GM18526 (cell line): Measurements from ENCODE around the gene NOP9.
A peak's percentile ranks its signal among the peaks of the same experiment; 100 is the strongest.

ENCODE experiments used
- POLR2A ChIP-seq: IDR thresholded peaks from 3 replicates; pipeline ENCODE4 v1.6.1; 2011; ENCODE audit not compliant: insufficient read length; ENCODE audit errors: extremely low read depth

The NOP9 gene

DNA sequence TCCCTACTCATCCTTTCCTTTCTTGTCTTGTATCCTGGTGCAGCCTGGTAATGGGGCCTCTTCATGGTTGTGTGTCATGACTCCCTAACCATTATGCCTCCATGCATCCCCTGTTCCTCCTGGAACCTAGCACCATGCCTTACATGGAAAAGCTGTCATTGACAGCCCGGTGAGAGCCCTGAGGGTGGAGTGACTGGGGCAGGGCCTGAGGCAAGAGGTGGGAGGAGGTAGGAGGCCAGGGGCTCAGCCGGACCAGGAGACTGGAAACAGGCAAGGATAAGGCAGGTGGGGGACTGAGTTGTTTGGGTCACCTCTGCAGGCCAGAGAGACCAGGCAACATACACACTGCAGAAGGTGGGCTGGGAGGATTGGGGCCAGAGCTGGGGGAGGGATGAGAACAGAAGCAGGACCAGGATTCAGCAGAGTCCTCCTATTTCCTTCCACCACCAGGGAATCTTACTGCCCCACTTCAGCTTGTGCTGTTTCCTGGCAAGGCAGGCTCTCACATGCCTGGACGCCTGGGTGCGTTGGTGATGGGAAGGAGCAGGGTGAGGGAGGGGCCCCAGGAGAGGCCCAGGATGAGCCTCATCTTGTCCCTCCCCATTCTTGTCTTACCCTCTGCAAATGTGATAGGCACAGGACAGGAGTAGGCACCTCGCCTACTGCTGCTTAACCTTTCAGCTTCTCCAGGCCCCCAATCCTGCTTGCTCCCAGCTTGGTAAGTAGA, 10.1 kb downstream of the NOP9 start, which contains the start of gene LTB4R2:
Gene LTB4R2, plus strand, starts transcription at position 603 of the 727 bp plus-strand sequence. CDS start 525 bp downstream, outside the sequence.
- TF ChIP-seq POLR2A: no peak

- TF ChIP-seq POLR2A: no peak
Observed at GRCh38 chr14:24310265-24310645, 10.6 kb downstream of the NOP9 start.

DNA sequence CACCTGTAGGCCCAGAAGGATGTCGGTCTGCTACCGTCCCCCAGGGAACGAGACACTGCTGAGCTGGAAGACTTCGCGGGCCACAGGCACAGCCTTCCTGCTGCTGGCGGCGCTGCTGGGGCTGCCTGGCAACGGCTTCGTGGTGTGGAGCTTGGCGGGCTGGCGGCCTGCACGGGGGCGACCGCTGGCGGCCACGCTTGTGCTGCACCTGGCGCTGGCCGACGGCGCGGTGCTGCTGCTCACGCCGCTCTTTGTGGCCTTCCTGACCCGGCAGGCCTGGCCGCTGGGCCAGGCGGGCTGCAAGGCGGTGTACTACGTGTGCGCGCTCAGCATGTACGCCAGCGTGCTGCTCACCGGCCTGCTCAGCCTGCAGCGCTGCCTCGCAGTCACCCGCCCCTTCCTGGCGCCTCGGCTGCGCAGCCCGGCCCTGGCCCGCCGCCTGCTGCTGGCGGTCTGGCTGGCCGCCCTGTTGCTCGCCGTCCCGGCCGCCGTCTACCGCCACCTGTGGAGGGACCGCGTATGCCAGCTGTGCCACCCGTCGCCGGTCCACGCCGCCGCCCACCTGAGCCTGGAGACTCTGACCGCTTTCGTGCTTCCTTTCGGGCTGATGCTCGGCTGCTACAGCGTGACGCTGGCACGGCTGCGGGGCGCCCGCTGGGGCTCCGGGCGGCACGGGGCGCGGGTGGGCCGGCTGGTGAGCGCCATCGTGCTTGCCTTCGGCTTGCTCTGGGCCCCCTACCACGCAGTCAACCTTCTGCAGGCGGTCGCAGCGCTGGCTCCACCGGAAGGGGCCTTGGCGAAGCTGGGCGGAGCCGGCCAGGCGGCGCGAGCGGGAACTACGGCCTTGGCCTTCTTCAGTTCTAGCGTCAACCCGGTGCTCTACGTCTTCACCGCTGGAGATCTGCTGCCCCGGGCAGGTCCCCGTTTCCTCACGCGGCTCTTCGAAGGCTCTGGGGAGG, 11.3 kb downstream of the NOP9 start, which contains the start of gene LTB4R:
Gene LTB4R, plus strand, starts transcription at position 857 of the 959 bp plus-strand sequence. CDS start 4,150 bp downstream, outside the sequence.
- TF ChIP-seq POLR2A: peak; percentile 53

- no peak for TF ChIP-seq POLR2A
Observed at GRCh38 chr14:24311837-24312615, 12.4 kb downstream of the NOP9 start.

- no peak for TF ChIP-seq POLR2A
Observed at GRCh38 chr14:24312736-24313507, 13.3 kb downstream of the NOP9 start.

GRCh38 chr14:24313913-24314312, 14.3 kb downstream of the NOP9 start:
- TF ChIP-seq POLR2A: no peak

DNA sequence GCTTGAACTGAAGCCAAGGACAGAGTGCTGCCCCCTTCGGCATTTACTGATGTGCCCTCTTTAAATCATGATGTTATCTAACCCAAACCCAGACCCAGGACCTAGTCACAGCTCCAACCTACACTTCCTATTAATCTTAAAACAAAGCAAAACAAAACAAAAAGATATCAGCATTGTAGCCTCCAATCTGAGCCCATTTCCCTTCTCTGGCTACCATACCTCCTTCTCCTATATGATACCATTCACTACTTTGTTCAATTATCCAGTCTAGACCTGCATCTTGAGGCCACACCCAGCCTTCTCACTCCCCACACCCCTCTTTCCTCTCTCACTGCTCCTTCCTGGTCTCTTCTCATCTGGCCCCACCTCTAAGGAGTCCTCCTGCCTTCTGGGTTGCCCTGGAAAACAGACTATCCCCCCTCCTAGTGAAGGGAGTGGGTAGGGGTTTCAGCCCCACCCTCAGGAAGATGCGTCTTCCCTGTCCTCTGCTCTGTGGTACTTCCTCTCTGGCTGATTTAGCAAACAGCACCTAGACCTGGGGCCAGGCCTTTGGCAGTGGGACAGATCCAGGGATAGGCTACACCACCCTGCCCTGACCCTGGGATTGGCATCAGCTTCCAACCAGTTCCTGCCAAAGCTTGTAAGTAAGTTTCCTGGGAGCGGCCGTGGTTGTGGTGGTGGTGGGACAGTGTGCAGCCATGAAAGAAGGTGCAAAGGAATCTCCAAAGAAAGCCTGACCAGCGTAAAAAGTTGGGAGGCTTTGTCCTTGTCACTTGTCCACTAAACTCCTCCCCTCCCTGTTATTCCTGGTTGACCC, 14.9 kb downstream of the NOP9 start:
- TF ChIP-seq POLR2A: no peak

DNA sequence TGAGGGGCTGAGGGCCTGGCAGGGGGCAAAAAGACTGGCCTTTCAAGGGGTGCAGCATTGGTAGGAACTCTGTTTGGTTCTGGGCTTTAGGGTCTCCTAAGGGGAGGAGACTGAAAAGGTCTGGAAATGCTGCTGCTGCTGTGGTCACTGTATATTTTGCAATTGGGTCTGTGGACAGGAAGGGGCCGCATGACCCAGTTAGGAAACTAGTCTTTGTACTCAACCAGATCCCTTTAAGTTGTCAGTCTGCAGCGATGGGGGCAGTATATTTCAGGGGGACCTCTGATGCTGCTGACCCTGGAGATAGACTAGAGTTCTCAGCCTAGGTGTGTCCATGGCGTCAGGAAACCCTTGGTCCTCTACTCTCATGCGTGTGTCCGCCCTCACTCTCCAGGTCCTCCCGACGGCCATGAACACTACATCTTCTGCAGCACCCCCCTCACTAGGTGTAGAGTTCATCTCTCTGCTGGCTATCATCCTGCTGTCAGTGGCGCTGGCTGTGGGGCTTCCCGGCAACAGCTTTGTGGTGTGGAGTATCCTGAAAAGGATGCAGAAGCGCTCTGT, 15.7 kb downstream of the NOP9 start:
- no peak for TF ChIP-seq POLR2A

DNA sequence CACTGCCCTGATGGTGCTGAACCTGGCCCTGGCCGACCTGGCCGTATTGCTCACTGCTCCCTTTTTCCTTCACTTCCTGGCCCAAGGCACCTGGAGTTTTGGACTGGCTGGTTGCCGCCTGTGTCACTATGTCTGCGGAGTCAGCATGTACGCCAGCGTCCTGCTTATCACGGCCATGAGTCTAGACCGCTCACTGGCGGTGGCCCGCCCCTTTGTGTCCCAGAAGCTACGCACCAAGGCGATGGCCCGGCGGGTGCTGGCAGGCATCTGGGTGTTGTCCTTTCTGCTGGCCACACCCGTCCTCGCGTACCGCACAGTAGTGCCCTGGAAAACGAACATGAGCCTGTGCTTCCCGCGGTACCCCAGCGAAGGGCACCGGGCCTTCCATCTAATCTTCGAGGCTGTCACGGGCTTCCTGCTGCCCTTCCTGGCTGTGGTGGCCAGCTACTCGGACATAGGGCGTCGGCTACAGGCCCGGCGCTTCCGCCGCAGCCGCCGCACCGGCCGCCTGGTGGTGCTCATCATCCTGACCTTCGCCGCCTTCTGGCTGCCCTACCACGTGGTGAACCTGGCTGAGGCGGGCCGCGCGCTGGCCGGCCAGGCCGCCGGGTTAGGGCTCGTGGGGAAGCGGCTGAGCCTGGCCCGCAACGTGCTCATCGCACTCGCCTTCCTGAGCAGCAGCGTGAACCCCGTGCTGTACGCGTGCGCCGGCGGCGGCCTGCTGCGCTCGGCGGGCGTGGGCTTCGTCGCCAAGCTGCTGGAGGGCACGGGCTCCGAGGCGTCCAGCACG, 16.4 kb downstream of the NOP9 start:
- TF ChIP-seq POLR2A: no peak

DNA sequence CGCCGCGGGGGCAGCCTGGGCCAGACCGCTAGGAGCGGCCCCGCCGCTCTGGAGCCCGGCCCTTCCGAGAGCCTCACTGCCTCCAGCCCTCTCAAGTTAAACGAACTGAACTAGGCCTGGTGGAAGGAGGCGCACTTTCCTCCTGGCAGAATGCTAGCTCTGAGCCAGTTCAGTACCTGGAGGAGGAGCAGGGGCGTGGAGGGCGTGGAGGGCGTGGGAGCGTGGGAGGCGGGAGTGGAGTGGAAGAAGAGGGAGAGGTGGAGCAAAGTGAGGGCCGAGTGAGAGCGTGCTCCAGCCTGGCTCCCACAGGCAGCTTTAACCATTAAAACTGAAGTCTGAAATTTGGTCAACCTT, 16.9 kb downstream of the NOP9 start:
- no peak for TF ChIP-seq POLR2A

DNA sequence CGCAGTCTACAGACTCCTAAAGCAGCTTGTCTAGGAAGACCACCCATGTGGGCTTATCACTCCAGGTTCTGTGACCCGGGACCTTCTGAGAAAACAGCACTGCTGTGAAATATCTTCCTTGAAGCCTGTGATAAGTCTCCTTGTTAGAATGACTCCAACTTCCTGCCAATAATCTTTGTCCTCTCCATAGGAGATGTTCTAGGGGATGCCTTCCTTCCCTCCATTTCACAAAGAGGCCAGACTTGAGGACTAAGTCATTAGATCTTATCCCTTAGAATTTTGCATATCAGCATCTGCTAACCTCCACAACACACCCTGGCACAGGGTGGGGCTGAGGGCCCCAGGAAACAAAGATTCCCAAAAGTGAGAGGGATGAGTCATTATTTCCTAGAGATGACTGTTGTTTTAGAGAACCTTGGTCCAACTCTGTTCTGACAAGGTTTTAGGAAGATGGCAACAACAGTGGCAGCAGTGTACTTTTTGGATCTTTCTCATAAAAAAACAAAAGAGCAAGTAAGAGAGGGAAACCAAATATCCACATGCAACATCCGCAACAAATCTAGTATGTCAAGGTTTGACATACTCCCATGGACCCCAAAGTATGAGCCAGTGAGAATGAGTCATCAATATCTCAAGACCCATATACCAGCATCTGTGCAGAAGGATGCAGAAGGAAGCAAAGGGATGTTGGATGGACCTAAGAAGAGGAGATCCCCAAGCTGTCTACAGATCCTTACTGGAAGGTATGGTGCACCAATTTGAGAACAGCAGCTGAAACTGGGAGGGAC, 17.7 kb downstream of the NOP9 start:
- no peak for TF ChIP-seq POLR2A
